SK-N-SH (cell line): ENCODE data around the gene PDCD11.

ENCODE experiments used
- TAF1 ChIP-seq: IDR thresholded peaks from 2 replicates; pipeline ENCODE4 v1.6.1; 2012; ENCODE audit warnings: low read depth, mild to moderate bottlenecking, low read length, moderate library complexity, borderline replicate concordance
- TF ChIP-seq, protein P1 (sequence below): IDR thresholded peaks from 2 replicates; pipeline ENCODE4 v1.6.1; 2012; ENCODE audit warnings: mild to moderate bottlenecking, low read depth, low read length, moderate library complexity

DNA sequence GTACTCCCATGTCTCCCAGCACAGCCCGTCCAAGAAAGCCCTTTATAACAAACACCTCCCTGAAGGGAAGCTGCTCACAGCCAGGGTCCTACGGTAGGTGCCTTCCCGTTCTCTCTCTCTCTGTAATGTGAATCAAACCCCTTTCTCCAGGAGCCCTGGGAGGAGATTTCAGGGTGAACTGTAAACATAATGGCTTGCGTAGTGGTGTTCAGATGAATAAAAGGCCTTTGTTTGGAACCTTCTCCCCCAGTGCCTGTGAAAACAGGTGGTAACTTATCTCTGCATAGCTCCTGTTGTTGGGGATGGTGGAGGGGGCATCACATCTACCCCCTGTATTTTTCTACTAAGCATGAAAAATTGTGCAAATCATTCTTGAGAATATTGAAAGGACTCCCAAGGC lies 43.4 kb downstream of the PDCD11 start:
- TF ChIP-seq TAF1 = no peak
- TF ChIP-seq, protein P1, sequence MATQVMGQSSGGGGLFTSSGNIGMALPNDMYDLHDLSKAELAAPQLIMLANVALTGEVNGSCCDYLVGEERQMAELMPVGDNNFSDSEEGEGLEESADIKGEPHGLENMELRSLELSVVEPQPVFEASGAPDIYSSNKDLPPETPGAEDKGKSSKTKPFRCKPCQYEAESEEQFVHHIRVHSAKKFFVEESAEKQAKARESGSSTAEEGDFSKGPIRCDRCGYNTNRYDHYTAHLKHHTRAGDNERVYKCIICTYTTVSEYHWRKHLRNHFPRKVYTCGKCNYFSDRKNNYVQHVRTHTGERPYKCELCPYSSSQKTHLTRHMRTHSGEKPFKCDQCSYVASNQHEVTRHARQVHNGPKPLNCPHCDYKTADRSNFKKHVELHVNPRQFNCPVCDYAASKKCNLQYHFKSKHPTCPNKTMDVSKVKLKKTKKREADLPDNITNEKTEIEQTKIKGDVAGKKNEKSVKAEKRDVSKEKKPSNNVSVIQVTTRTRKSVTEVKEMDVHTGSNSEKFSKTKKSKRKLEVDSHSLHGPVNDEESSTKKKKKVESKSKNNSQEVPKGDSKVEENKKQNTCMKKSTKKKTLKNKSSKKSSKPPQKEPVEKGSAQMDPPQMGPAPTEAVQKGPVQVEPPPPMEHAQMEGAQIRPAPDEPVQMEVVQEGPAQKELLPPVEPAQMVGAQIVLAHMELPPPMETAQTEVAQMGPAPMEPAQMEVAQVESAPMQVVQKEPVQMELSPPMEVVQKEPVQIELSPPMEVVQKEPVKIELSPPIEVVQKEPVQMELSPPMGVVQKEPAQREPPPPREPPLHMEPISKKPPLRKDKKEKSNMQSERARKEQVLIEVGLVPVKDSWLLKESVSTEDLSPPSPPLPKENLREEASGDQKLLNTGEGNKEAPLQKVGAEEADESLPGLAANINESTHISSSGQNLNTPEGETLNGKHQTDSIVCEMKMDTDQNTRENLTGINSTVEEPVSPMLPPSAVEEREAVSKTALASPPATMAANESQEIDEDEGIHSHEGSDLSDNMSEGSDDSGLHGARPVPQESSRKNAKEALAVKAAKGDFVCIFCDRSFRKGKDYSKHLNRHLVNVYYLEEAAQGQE = no peak
